Spinal cord (tissue), 10 donors: ENCODE measurements around the gene PFN4. TPM values are rescaled to one million over a fixed set of nuclear protein-coding genes. Genes with fewer than 3 reads are reported as not detected.
A peak's percentile ranks its signal among the peaks of the same experiment; 100 is the strongest.
"Not testable (repeated sequence)": the region's sequence is repeated elsewhere in the genome, so short reads cannot be mapped to it uniquely, and the experiment has no call there.

ENCODE experiments used
- DNase-seq, 6 donors: peaks; one replicate each; pipeline versions ENCODE4 v3.0.0 to v3.0.0-alpha.2; 2013 to 2015; ENCODE audit warnings: low spot score in 6 of 6, low read depth in 4 of 6
- H3K27ac ChIP-seq: one replicate; pipeline ENCODE4 v1.5.1; 2013; ENCODE audit warnings: low read depth, low read length, control low read depth
- H3K27me3 ChIP-seq: one replicate; pipeline ENCODE4 v1.6.1; 2013; ENCODE audit warnings: low read length; ENCODE audit not compliant: control insufficient read depth, insufficient read depth
- H3K36me3 ChIP-seq: one replicate; pipeline ENCODE4 v1.6.1; 2013; ENCODE audit warnings: low read length; ENCODE audit not compliant: control insufficient read depth, insufficient read depth
- H3K4me1 ChIP-seq: one replicate; pipeline ENCODE4 v1.6.1; 2013; ENCODE audit warnings: low read length; ENCODE audit not compliant: control insufficient read depth, insufficient read depth
- H3K4me3 ChIP-seq: one replicate; pipeline ENCODE4 v1.5.1; 2013; ENCODE audit warnings: low read depth, low read length, control low read depth
- H3K9me3 ChIP-seq: one replicate; pipeline ENCODE4 v1.6.1; 2013; ENCODE audit warnings: low read length; ENCODE audit not compliant: control insufficient read depth, insufficient read depth
- WGBS: methylation state at CpG from one replicate; pipeline ENCODE4 v1.1.5; 2013; ENCODE audit warnings: missing lambda C conversion rate; ENCODE audit not compliant: insufficient coverage; 5-methylcytosine and 5-hydroxymethylcytosine counted together
- polyA plus RNA-seq, 2 donors: library from polyadenylated mRNA; unstranded; fragments of 120-200 nt; gene quantifications; one replicate each; pipeline ENCODE4 v1.2.1, GENCODE V29; 2013; ENCODE audit not compliant: insufficient read length in 2 of 2
- total RNA-seq, 2 donors: library from RNA; depleted of rRNA in 1 of 2; stranded (reverse); fragments of 120-200 nt in 1 of 2; fragments of >200 nt in 1 of 2; gene quantifications; one replicate each; pipeline versions ENCODE4 v1.2.3 to v1.2.4, GENCODE V29; 2013 to 2014
- donor health status: healthy.

The PFN4 gene
- total and polyA plus RNA-seq, 4 donors, result 1.5 to 4.5 (median 2.9) TPM

- Histone ChIP-seq H3K36me3 (peaks cover 6% of the 10 kb centered on the region), H3K27ac (no peak overlapping the region), H3K4me1 (no peaks in the 10 kb centered on the region), H3K4me3 (no peak overlapping the region), H3K27me3 (no peaks in the 10 kb centered on the region), H3K9me3 (no peaks in the 10 kb centered on the region)
- 100% methylated on average over 2 of the region's 4 CpGs for WGBS
- no peak for DNase-seq
Observed at GRCh38 chr2:24153478-24153877, 30.3 kb upstream of the PFN4 start.

DNA sequence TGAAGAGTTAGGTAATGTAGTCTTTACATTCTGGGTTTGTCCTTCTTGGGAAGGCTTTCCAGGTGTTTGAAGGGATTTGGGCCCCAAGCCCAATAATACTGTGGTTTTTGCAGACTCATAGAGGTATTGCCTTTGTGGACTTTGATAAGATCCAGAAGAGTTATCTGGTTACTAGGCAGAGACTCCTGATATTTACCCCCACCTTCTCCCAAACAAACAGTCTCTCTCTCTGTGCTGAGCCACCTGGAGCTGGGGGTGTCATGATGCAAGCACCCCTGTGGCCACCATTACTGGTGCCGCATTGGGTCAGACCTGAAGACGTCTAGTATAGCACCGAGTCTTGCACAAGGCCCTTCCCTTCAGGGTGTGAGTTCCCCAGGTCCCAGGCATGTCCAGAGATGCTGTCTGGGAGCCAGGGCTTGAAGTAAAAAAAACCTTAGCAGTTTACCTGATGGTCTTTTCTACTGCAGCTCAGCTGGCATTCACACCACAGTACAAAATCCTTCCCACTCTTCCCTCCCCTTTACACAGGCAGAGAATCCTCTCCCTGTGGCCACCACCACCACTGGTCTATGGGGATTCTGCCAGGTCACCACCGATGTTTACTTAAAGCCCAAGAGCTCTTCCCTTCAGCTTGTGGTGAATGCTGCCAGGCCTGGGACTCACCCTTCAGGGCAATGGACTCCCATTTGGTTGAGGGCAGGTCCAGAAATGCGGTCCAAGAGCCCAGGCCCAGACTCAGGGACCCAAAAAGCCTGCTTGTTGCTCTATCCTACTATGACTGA lies 29.5 kb upstream of the PFN4 start:
- Histone ChIP-seq H3K9me3 (peaks cover 6% of the 10 kb centered on the region), H3K4me3 (no peak overlapping the region), H3K36me3 (peaks cover 11% of the 10 kb centered on the region), H3K27ac (no peak overlapping the region), H3K4me1 (no peaks in the 10 kb centered on the region), H3K27me3 (no peaks in the 10 kb centered on the region)
- DNase-seq, result no peak
- WGBS, result 95% methylated on average over 5 of the region's 5 CpGs

DNA sequence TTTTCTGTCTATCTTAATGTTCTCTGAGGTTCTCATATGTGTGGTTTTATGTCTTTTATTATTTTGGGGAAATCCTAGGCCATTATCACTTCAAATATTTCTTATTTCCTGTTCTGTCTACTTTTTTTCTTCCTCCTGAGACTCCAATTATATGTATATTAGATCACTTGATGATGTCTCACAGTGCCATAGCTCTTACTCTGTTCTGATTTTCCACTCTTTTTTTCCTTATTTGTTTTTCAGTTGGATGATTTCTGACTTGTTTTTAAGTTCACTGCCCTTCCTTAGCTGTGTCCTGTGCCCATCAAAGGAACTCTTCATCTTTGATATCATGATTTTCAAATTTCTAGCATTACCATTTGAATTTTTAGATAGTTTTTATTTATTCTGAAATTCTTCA lies 24.2 kb upstream of the PFN4 start:
- H3K4me3 ChIP-seq, result no peak overlapping the region
- DNase-seq, result no peak
- H3K27me3 ChIP-seq, result no peaks in the 10 kb centered on the region
- no peak overlapping the region for H3K27ac ChIP-seq
- no peaks in the 10 kb centered on the region for H3K4me1 ChIP-seq
- peaks cover 10% of the 10 kb centered on the region for H3K9me3 ChIP-seq
- peaks cover 18% of the 10 kb centered on the region for H3K36me3 ChIP-seq

GRCh38 chr2:24140305-24140704 lies 17.2 kb upstream of the PFN4 start:
- not testable (repeated sequence) for H3K27ac ChIP-seq, H3K4me3 ChIP-seq, H3K27me3 ChIP-seq, H3K9me3 ChIP-seq, DNase-seq, H3K4me1 ChIP-seq
- 100% methylated on average over 2 of the region's 5 CpGs for WGBS
- H3K36me3 ChIP-seq, result peaks cover 13% of the 10 kb centered on the region

GRCh38 chr2:24132543-24132942 lies 9.4 kb upstream of the PFN4 start:
- Histone ChIP-seq H3K27ac (no peak overlapping the region), H3K27me3 (no peaks in the 10 kb centered on the region), H3K4me3 (no peak overlapping the region), H3K9me3 (peaks cover 2% of the 10 kb centered on the region), H3K36me3 (no peaks in the 10 kb centered on the region), H3K4me1 (no peaks in the 10 kb centered on the region)
- DNase-seq, result no peak
- no CpG with 5 or more reads among the region's 3 CpGs for WGBS

- Histone ChIP-seq H3K36me3 (no peaks in the 10 kb centered on the region), H3K27ac (no peak overlapping the region), H3K9me3 (no peaks in the 10 kb centered on the region), H3K4me1 (peaks cover 23% of the 10 kb centered on the region), H3K4me3 (no peak overlapping the region), H3K27me3 (no peaks in the 10 kb centered on the region)
- DNase-seq, result no peak
- WGBS, result no CpG with 5 or more reads among the region's 1 CpG
Observed at GRCh38 chr2:24125956-24126355, 2.8 kb upstream of the PFN4 start.

DNA sequence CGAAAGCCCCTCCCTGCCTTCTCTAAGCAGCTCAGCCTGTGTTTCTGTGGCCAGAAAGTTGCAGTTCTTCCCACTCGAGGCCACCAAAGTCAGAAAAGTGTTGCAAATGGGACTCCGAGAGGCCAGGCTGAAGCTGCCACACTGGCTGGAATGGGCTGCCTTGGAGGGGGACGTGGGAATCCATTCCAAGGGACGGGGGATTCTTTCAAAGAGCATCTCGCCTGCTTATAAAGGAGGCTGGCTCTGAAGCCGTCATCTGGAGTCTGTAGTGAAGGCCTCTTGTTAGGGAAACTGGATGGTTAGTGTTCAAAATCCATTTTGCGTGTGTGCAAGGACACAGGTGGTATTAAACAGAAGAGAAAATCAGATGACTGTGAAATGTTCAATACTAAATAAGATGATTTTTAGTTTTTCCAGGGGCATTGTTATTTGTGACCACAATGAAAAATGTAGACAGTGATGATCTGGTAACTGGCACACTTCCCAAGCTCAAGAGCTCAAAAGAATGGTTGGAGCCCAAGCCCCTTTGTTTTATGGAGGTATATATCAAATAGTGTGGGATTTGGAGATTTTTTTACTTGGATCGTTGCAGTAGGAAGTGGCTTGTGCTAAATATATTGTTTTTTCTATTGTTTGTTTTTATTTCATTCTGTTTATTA lies 917 bp upstream of the PFN4 start:
- Histone ChIP-seq H3K27me3 (no peaks in the 10 kb centered on the region), H3K36me3 (no peaks in the 10 kb centered on the region), H3K4me3 (peak overlapping the region; percentile 91), H3K9me3 (no peaks in the 10 kb centered on the region), H3K27ac (peak overlapping the region; percentile 97), H3K4me1 (peaks cover 23% of the 10 kb centered on the region)
- DNase-seq, result peak in 3 of 6 donors; percentile 50 to 89 (median 77)
- WGBS, result 6% methylated on average over 8 of the region's 9 CpGs

- Histone ChIP-seq H3K4me3 (peak overlapping the region; percentile 91), H3K27ac (peak overlapping the region; percentile 97), H3K4me1 (peaks cover 23% of the 10 kb centered on the region), H3K9me3 (no peaks in the 10 kb centered on the region), H3K27me3 (no peaks in the 10 kb centered on the region), H3K36me3 (no peaks in the 10 kb centered on the region)
- DNase-seq, result peak in 4 of 6 donors; percentile 6 to 45 (median 34)
- 7% methylated on average over 13 of the region's 15 CpGs for WGBS
Observed at GRCh38 chr2:24122366-24123194, 554 bp downstream of the PFN4 start.

DNA sequence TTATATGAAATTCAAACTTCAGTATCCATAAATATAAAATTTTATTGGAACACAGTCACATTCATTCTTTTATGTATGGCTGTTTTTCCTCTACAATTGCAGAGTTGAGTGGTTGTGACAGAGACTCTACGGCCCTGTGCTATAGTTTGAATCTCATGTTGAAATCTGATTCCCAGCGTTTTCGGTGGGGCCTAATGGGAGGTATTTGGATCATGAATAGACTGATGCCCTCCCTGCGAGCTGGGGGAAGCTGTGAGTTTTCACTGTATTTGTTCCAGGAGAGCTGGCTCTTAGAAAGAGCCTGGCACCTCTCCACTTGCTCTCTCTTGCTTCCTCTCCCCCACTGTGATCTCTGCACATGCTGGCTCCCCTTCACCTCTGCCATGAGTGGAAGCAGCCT lies 1.7 kb downstream of the PFN4 start:
- H3K9me3 ChIP-seq, result no peaks in the 10 kb centered on the region
- H3K36me3 ChIP-seq, result peaks cover 2% of the 10 kb centered on the region
- H3K27me3 ChIP-seq, result no peaks in the 10 kb centered on the region
- peak in 4 of 6 donors; percentile 21 to 77 (median 46) for DNase-seq
- H3K27ac ChIP-seq, result no peak overlapping the region
- no peak overlapping the region for H3K4me3 ChIP-seq
- 10% methylated on average over 2 of the region's 4 CpGs for WGBS
- H3K4me1 ChIP-seq, result peaks cover 23% of the 10 kb centered on the region
